ENCODE measurements around the gene FRY. TPM values are rescaled to one million over a fixed set of nuclear protein-coding genes. Genes with fewer than 3 reads are reported as not detected.
A peak's percentile ranks its signal among the peaks of the same experiment; 100 is the strongest.

The FRY gene
- total and polyA plus RNA-seq, 2 of the 13 experiments (the other 11 are each of a cell fraction or from before 2014, with no cell fraction given): 8.2 to 13.1 TPM

DNA sequence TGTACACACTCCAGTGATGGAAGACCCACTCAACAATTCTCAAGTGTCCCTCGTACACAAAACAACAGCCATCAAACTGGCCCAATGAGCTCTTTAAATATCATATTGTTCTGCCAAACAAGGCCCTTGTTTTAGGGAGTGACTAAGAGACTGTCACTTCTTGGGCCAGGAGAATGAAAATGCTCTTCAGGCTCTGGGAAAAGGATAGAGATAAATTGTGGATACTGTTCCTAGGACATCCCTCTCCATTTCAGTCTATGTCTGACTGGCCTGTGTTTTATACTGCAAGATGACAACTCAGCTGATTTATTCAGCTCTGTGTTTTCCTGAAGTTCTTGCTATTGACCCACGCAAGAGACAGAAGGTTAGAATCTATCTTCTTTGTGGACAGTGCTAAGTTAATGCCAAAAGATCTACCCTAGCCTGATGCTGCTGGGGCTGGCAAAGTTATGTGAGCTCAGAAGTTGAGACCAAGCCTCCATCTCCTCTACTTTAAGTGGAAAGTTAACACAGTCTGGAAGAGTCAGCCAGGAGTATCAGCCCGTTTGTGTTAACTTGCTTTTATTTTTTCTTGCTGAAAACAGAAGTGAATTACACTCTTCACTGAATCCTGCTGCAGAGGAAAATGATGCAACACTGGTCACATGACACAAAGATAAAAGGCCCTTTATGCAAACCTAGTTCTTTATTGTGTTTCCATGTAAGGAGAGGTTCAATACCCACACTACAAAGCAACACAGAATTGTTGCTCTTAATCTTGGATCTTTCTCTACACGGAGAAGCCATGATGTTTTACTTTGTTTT, 14.6 kb downstream of the FRY start (continued):
- TF ChIP-seq, protein P1, sequence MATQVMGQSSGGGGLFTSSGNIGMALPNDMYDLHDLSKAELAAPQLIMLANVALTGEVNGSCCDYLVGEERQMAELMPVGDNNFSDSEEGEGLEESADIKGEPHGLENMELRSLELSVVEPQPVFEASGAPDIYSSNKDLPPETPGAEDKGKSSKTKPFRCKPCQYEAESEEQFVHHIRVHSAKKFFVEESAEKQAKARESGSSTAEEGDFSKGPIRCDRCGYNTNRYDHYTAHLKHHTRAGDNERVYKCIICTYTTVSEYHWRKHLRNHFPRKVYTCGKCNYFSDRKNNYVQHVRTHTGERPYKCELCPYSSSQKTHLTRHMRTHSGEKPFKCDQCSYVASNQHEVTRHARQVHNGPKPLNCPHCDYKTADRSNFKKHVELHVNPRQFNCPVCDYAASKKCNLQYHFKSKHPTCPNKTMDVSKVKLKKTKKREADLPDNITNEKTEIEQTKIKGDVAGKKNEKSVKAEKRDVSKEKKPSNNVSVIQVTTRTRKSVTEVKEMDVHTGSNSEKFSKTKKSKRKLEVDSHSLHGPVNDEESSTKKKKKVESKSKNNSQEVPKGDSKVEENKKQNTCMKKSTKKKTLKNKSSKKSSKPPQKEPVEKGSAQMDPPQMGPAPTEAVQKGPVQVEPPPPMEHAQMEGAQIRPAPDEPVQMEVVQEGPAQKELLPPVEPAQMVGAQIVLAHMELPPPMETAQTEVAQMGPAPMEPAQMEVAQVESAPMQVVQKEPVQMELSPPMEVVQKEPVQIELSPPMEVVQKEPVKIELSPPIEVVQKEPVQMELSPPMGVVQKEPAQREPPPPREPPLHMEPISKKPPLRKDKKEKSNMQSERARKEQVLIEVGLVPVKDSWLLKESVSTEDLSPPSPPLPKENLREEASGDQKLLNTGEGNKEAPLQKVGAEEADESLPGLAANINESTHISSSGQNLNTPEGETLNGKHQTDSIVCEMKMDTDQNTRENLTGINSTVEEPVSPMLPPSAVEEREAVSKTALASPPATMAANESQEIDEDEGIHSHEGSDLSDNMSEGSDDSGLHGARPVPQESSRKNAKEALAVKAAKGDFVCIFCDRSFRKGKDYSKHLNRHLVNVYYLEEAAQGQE (IDR thresholded peaks at IDR 0.05; ENCODE audit: borderline replicate concordance in 1 of 2, low read depth in 1 of 2, low read length in 2 of 2): no peak
- TF ChIP-seq KAT7 (CRISPR knock-in tag; IDR thresholded peaks at IDR 0.05; ENCODE audit: borderline replicate concordance) (no peak), MTF1 (CRISPR knock-in tag; IDR thresholded peaks at IDR 0.05) (no peak), MLLT10 (CRISPR knock-in tag; IDR thresholded peaks at IDR 0.05) (no peak), SALL2 (CRISPR knock-in tag; IDR thresholded peaks at IDR 0.05) (no peak), ZFP62 (CRISPR knock-in tag; IDR thresholded peaks at IDR 0.05) (no peak), SRF (IDR thresholded peaks at IDR 0.05; ENCODE audit: low read depth, low read length) (peak; percentile 63), KDM2A (CRISPR knock-in tag; IDR thresholded peaks at IDR 0.05; ENCODE audit: borderline replicate concordance, low read depth) (no peak), ZNF7 (CRISPR knock-in tag; IDR thresholded peaks at IDR 0.05) (no peak), ATF7 (IDR thresholded peaks at IDR 0.05) (peak; percentile 70), ATF7 (CRISPR knock-in tag; IDR thresholded peaks at IDR 0.05) (no peak), CEBPB (IDR thresholded peaks at IDR 0.05; ENCODE audit: borderline replicate concordance, low read depth, low read length) (peak; percentile 96), RCOR2 (CRISPR knock-in tag; IDR thresholded peaks at IDR 0.05) (peak; percentile 52; the same call in 1 of the 2 replicates)
- TF ChIP-seq, protein P2, sequence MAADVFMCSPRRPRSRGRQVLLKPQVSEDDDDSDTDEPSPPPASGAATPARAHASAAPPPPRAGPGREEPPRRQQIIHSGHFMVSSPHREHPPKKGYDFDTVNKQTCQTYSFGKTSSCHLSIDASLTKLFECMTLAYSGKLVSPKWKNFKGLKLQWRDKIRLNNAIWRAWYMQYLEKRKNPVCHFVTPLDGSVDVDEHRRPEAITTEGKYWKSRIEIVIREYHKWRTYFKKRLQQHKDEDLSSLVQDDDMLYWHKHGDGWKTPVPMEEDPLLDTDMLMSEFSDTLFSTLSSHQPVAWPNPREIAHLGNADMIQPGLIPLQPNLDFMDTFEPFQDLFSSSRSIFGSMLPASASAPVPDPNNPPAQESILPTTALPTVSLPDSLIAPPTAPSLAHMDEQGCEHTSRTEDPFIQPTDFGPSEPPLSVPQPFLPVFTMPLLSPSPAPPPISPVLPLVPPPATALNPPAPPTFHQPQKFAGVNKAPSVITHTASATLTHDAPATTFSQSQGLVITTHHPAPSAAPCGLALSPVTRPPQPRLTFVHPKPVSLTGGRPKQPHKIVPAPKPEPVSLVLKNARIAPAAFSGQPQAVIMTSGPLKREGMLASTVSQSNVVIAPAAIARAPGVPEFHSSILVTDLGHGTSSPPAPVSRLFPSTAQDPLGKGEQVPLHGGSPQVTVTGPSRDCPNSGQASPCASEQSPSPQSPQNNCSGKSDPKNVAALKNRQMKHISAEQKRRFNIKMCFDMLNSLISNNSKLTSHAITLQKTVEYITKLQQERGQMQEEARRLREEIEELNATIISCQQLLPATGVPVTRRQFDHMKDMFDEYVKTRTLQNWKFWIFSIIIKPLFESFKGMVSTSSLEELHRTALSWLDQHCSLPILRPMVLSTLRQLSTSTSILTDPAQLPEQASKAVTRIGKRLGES (CRISPR knock-in tag; IDR thresholded peaks at IDR 0.05; ENCODE audit: borderline replicate concordance): no peak
- TF ChIP-seq, protein P3, sequence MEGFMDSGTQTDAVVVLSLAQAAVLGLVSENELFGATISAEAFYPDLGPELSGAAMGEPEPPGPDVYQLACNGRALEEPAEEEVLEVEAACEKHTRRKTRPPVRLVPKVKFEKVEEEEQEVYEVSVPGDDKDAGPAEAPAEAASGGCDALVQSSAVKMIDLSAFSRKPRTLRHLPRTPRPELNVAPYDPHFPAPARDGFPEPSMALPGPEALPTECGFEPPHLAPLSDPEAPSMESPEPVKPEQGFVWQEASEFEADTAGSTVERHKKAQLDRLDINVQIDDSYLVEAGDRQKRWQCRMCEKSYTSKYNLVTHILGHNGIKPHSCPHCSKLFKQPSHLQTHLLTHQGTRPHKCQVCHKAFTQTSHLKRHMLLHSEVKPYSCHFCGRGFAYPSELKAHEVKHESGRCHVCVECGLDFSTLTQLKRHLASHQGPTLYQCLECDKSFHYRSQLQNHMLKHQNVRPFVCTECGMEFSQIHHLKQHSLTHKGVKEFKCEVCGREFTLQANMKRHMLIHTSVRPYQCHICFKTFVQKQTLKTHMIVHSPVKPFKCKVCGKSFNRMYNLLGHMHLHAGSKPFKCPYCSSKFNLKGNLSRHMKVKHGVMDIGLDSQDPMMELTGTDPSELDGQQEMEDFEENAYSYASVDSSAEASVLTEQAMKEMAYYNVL (CRISPR knock-in tag; IDR thresholded peaks at IDR 0.05; ENCODE audit: borderline replicate concordance): peak; percentile 52; the same call in 1 of the 2 replicates
- TF ChIP-seq, protein P4, sequence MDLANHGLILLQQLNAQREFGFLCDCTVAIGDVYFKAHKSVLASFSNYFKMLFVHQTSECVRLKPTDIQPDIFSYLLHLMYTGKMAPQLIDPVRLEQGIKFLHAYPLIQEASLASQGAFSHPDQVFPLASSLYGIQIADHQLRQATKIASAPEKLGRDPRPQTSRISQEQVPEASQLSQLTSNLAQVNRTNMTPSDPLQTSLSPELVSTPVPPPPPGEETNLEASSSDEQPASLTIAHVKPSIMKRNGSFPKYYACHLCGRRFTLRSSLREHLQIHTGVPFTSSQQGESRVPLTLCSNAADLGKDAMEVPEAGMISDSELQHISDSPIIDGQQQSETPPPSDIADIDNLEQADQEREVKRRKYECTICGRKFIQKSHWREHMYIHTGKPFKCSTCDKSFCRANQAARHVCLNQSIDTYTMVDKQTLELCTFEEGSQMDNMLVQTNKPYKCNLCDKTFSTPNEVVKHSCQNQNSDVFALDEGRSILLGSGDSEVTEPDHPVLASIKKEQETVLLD (CRISPR knock-in tag; IDR thresholded peaks at IDR 0.05; ENCODE audit: low read depth): no peak

Data from HepG2 (cell line).